ENCODE results near the gene RTL10. TPM values are rescaled to one million over a fixed set of nuclear protein-coding genes. Genes with fewer than 3 reads are reported as not detected.

Gene RTL10
- total RNA-seq, 4 donors from 2014 or later, result 6.8 to 24.3 (median 17.7) TPM

DNA sequence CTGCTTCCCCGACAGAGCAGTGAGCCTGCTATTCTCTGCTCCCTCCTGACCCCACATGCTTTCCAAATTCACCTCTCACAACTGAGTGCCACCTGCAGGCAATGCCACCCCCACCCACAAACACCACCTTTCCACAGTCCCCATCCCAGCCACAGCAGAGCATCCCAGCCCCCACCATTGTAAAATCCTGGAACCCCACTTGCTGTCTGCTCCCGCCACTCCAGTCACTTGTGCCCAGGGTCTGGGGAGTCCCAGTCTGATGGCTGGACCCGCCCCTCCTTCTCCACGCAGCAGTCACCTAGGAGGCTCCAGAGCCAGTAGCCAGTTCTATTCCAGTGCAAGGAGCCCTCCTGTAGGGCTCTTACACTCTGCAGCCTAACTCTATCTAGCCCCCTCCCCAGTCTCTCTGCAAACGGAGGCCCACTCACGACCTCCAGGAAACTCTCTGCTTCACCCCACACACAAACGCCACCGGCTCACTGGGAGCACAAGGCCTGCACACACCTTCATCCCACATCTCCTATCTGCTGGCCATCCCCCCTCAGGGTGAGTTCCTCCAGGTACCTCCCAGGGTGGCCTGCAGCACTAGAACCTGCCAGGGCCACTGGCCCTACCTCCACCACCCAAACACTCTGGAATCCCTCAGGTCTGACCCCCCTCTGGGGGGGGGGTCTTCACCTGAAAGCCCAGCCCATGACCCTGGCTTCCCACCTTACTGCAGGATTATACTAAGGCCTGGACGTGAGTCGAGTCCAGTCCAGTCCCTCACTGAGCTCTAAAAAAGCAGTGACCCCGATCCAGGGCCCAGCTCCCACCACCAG, 1.4 kb downstream of the RTL10 start:
- no peaks in the 10 kb centered on the region for H3K27me3 ChIP-seq
- peaks cover 0 to 12% of the 10 kb centered on the region in 2 donors for H3K4me1 ChIP-seq
- no peak for TF ChIP-seq POLR2A (IDR thresholded peaks at IDR 0.05)
- no peak for TF ChIP-seq CTCF (IDR thresholded peaks at IDR 0.05)
- H3K9me3 ChIP-seq, result no peaks in the 10 kb centered on the region
- no peaks in the 10 kb centered on the region for H3K36me3 ChIP-seq
- H3K27ac ChIP-seq, result peak overlapping the region; percentile 90 to 92
- DNase-seq, result peak in 1 of 2 donors; percentile 18
- intact Hi-C loops (cut with DNase I; ENCODE audit: low total_unique reads), result no loop called here
- peak overlapping the region; percentile 77 to 81 for H3K4me3 ChIP-seq

GRCh38 chr22:19852177-19852781, 2.4 kb downstream of the RTL10 start:
- H3K36me3 ChIP-seq, result no peaks in the 10 kb centered on the region
- intact Hi-C loops (cut with DNase I; ENCODE audit: low total_unique reads), result no loop called here
- DNase-seq, result peak in 1 of 2 donors; percentile 20
- H3K4me1 ChIP-seq, result peaks cover 0 to 12% of the 10 kb centered on the region in 2 donors
- no peak overlapping the region for H3K4me3 ChIP-seq
- H3K9me3 ChIP-seq, result no peaks in the 10 kb centered on the region
- H3K27me3 ChIP-seq, result no peaks in the 10 kb centered on the region
- H3K27ac ChIP-seq, result no peak overlapping the region
- no peak for TF ChIP-seq CTCF (IDR thresholded peaks at IDR 0.05)
- TF ChIP-seq POLR2A (IDR thresholded peaks at IDR 0.05), result no peak

DNA sequence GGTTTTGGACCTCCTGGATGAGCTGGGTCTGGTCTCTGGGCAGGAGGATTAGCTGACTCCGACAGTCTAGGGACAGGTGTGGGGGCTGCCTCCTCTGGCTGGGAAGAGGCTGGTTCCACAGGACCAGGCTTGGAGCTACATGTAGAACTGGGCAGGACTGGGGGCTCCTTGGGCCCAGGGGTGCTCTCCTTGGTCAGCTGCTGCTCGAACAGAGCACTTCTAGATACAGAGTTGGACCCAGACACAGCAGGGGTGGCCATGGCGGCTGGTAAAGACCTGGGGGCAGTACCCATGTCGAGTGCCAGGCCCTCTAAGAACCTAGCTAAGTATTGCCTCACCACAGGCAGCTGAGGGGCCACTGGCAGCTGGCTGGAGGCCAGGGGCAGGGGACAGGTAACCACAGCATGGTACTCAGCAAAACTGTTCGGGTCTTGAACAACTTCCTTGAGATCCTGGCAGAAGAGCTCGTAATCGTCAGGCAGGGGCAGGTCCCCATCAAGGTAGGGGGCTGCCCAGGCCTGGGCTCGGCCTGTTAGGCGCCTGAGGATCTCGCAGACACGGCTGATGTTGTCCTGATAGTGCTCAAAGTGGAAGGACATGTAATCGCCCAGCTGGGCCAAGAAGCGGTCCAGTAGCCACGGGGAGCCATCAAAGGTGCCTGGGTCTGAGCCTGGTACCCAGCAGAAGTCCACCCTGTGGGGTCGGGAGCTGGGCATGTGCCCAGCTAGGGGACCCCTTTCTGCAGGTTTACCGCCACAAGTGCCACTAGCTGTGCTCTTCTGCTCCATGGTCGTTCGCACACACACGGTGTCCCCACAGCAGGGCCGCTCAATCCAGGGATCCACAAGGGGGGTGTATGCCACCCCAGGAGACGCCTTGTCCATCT, 3.1 kb downstream of the RTL10 start:
- Histone ChIP-seq H3K27me3 (no peaks in the 10 kb centered on the region), H3K9me3 (no peaks in the 10 kb centered on the region), H3K36me3 (no peaks in the 10 kb centered on the region), H3K27ac (no peak overlapping the region), H3K4me1 (peaks cover 0 to 12% of the 10 kb centered on the region in 2 donors), H3K4me3 (no peak overlapping the region)
- intact Hi-C loops (cut with DNase I; ENCODE audit: low total_unique reads), result no loop called here
- DNase-seq, result no peak
- TF ChIP-seq POLR2A (IDR thresholded peaks at IDR 0.05) (no peak), CTCF (IDR thresholded peaks at IDR 0.05) (no peak)

- Histone ChIP-seq H3K27ac (no peak overlapping the region), H3K36me3 (no peaks in the 10 kb centered on the region), H3K4me1 (peaks cover 0 to 12% of the 10 kb centered on the region in 2 donors), H3K9me3 (no peaks in the 10 kb centered on the region), H3K4me3 (no peak overlapping the region), H3K27me3 (no peaks in the 10 kb centered on the region)
- intact Hi-C loops (cut with DNase I; ENCODE audit: low total_unique reads), result no loop called here
- no peak for TF ChIP-seq POLR2A (IDR thresholded peaks at IDR 0.05)
- no peak for TF ChIP-seq CTCF (IDR thresholded peaks at IDR 0.05)
- no peak for DNase-seq
These were observed 3.9 kb downstream of the RTL10 start for GRCh38 chr22:19850763-19851109.
